ENCODE data around the gene FCGR3A. TPM values are rescaled to one million over a fixed set of nuclear protein-coding genes. Genes with fewer than 3 reads are reported as not detected.
"Not testable (repeated sequence)": the region's sequence is repeated elsewhere in the genome, so short reads cannot be mapped to it uniquely, and the experiment has no call there.

FCGR3A gene
- total RNA-seq, 3 donors from 2014 or later, result 1.1 to 23.1 (median 19.8) TPM

GRCh38 chr1:161513448-161513780, 36.2 kb downstream of the FCGR3A start:
- intact Hi-C loops (cut with DNase I, micrococcal nuclease); H3K4me1 ChIP-seq (ENCODE audit: low read depth); H3K9me3 ChIP-seq; H3K4me3 ChIP-seq; H3K36me3 ChIP-seq (ENCODE audit: low read depth); DNase-seq: not testable (repeated sequence)
- ATAC-seq, result peak; percentile 16

- peak; percentile 58 for ATAC-seq
These were observed 36.8 kb downstream of the FCGR3A start for GRCh38 chr1:161512636-161513447.

GRCh38 chr1:161511756-161512060, 37.9 kb downstream of the FCGR3A start:
- no peak for TF ChIP-seq CTCF (IDR thresholded peaks at IDR 0.05)
- DNase-seq (no peak), ATAC-seq (no peak)
- Histone ChIP-seq H3K4me3 (no peak overlapping the region), H3K4me1 (ENCODE audit: low read depth) (peaks cover 7% of the 10 kb centered on the region), H3K9me3 (no peaks in the 10 kb centered on the region), H3K36me3 (ENCODE audit: low read depth) (no peaks in the 10 kb centered on the region)
- intact Hi-C loops (cut with DNase I, micrococcal nuclease), result no loop called here

More at GRCh38 chr1:161512636-161513447, 36.8 kb downstream of the FCGR3A start:
- H3K4me3 ChIP-seq; H3K9me3 ChIP-seq; H3K4me1 ChIP-seq (ENCODE audit: low read depth); DNase-seq; H3K36me3 ChIP-seq (ENCODE audit: low read depth); intact Hi-C loops (cut with DNase I, micrococcal nuclease): not testable (repeated sequence)

GRCh38 chr1:161511018-161511755, 38.4 kb downstream of the FCGR3A start:
- DNase-seq (no peak), ATAC-seq (no peak)
- Histone ChIP-seq H3K4me1 (ENCODE audit: low read depth) (peaks cover 7% of the 10 kb centered on the region), H3K4me3 (no peak overlapping the region), H3K36me3 (ENCODE audit: low read depth) (no peaks in the 10 kb centered on the region), H3K9me3 (no peaks in the 10 kb centered on the region)
- intact Hi-C loops (cut with DNase I, micrococcal nuclease), result no loop called here
- TF ChIP-seq CTCF (IDR thresholded peaks at IDR 0.05), result no peak

- intact Hi-C loops (cut with DNase I, micrococcal nuclease), result no loop called here
- no peak overlapping the region for H3K4me3 ChIP-seq
- H3K36me3 ChIP-seq (ENCODE audit: low read depth), result no peaks in the 10 kb centered on the region
- no peak for TF ChIP-seq CTCF (IDR thresholded peaks at IDR 0.05)
- H3K9me3 ChIP-seq, result no peaks in the 10 kb centered on the region
- DNase-seq (no peak), ATAC-seq (no peak)
- peaks cover 7% of the 10 kb centered on the region for H3K4me1 ChIP-seq (ENCODE audit: low read depth)
These were observed 39.1 kb downstream of the FCGR3A start for GRCh38 chr1:161510477-161510876.

- Histone ChIP-seq H3K4me1 (ENCODE audit: low read depth) (no peaks in the 10 kb centered on the region), H3K36me3 (ENCODE audit: low read depth) (no peaks in the 10 kb centered on the region), H3K9me3 (no peaks in the 10 kb centered on the region), H3K4me3 (no peak overlapping the region)
- intact Hi-C loops (cut with DNase I, micrococcal nuclease), result no loop called here
- peak; percentile 50 for ATAC-seq
- no peak for TF ChIP-seq CTCF (IDR thresholded peaks at IDR 0.05)
- DNase-seq, result no peak
These were observed 43.0 kb downstream of the FCGR3A start for GRCh38 chr1:161506336-161507223.
